Mesothelial cell of epicardium (in vitro differentiated cells): ENCODE data around the gene CROT. TPM values are rescaled to one million over a fixed set of nuclear protein-coding genes. Genes with fewer than 3 reads are reported as not detected.
A peak's percentile ranks its signal among the peaks of the same experiment; 100 is the strongest.

Experiments used
- DNase-seq, 2 experiments: peaks; one replicate each; pipeline ENCODE4 v3.0.0; 2021; ENCODE audit warnings: low spot score in 2 of 2; ENCODE audit not compliant: unreplicated experiment in 2 of 2
- H3K27ac Mint-ChIP-seq: 2 replicates; pipeline ENCODE4 v1.8.0; 2021; ENCODE audit warnings: mixed read lengths
- H3K27me3 Mint-ChIP-seq: 2 replicates; pipeline ENCODE4 v1.8.0; 2021; ENCODE audit warnings: low read depth, mixed read lengths
- H3K36me3 Mint-ChIP-seq: 2 replicates; pipeline ENCODE4 v1.8.0; 2021; ENCODE audit warnings: mixed read lengths
- H3K4me1 Mint-ChIP-seq: 2 replicates; pipeline ENCODE4 v1.8.0; 2021; ENCODE audit warnings: mixed read lengths
- H3K4me3 Mint-ChIP-seq: 2 replicates; pipeline ENCODE4 v1.8.0; 2021; ENCODE audit warnings: mild to moderate bottlenecking, moderate library complexity, mixed read lengths
- H3K9me3 Mint-ChIP-seq: 2 replicates; pipeline ENCODE4 v1.8.0; 2021; ENCODE audit warnings: mixed read lengths
- total RNA-seq: library from RNA; stranded (reverse); gene quantifications from 3 replicates; pipeline ENCODE4 v1.2.1, GENCODE V29; 2021
- TF ChIP-seq, protein P1 (sequence below): fragments of 200-600 bp; sonication (generic); IDR thresholded peaks from one replicate; pipeline ENCODE4 v1.5.0; 2021; ENCODE audit warnings: antibody characterized with exemption; ENCODE audit not compliant: unreplicated experiment

Gene CROT
- total RNA-seq, result 20.5 to 20.7 TPM (median 20.6 TPM) in 3 replicates

- H3K4me1 Mint-ChIP-seq, result peaks cover 38% of the 10 kb centered on the region
- H3K36me3 Mint-ChIP-seq, result peaks cover 30% of the 10 kb centered on the region
- no peaks in the 10 kb centered on the region for H3K27me3 Mint-ChIP-seq
- peak within 1 kb of the TSS; percentile 93 for H3K4me3 Mint-ChIP-seq
- TF ChIP-seq, protein P1, sequence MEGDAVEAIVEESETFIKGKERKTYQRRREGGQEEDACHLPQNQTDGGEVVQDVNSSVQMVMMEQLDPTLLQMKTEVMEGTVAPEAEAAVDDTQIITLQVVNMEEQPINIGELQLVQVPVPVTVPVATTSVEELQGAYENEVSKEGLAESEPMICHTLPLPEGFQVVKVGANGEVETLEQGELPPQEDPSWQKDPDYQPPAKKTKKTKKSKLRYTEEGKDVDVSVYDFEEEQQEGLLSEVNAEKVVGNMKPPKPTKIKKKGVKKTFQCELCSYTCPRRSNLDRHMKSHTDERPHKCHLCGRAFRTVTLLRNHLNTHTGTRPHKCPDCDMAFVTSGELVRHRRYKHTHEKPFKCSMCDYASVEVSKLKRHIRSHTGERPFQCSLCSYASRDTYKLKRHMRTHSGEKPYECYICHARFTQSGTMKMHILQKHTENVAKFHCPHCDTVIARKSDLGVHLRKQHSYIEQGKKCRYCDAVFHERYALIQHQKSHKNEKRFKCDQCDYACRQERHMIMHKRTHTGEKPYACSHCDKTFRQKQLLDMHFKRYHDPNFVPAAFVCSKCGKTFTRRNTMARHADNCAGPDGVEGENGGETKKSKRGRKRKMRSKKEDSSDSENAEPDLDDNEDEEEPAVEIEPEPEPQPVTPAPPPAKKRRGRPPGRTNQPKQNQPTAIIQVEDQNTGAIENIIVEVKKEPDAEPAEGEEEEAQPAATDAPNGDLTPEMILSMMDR, result no peak
- H3K9me3 Mint-ChIP-seq, result peaks cover 2% of the 10 kb centered on the region
- peak; percentile 87 to 95 for DNase-seq
- H3K27ac Mint-ChIP-seq, result peak within 1 kb of the TSS; percentile 95
These were observed at the start of gene CROT for GRCh38 chr7:87345166-87345927. CROT (plus strand) TSS chr7:87345664; CDS start chr7:87349069, 3,405 bp downstream.

DNA sequence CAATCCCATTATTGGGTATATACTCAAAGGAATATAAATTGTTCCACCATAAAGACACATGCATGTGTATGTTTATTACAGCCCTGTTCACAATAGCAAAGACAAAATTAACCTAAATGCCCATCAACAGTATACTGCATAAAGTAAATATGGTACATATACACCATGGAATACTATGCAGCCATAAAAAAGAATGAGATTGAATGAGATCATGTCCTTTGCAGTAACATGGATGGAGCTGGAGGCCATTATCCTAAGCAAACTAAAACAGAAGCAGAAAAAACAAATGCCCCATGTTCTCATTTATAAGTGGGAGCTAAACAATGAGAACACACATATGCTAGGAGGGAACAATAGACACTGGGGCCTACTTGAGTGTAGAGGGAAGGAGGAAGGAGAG, 44.7 kb upstream of the CROT start:
- H3K27ac Mint-ChIP-seq, result no peak overlapping the region
- peaks cover 38% of the 10 kb centered on the region for H3K9me3 Mint-ChIP-seq
- no peak for DNase-seq
- TF ChIP-seq, protein P1, result no peak
- H3K36me3 Mint-ChIP-seq, result no peaks in the 10 kb centered on the region
- H3K4me3 Mint-ChIP-seq, result no peak overlapping the region
- H3K4me1 Mint-ChIP-seq, result no peaks in the 10 kb centered on the region
- peaks cover 4% of the 10 kb centered on the region for H3K27me3 Mint-ChIP-seq

DNA sequence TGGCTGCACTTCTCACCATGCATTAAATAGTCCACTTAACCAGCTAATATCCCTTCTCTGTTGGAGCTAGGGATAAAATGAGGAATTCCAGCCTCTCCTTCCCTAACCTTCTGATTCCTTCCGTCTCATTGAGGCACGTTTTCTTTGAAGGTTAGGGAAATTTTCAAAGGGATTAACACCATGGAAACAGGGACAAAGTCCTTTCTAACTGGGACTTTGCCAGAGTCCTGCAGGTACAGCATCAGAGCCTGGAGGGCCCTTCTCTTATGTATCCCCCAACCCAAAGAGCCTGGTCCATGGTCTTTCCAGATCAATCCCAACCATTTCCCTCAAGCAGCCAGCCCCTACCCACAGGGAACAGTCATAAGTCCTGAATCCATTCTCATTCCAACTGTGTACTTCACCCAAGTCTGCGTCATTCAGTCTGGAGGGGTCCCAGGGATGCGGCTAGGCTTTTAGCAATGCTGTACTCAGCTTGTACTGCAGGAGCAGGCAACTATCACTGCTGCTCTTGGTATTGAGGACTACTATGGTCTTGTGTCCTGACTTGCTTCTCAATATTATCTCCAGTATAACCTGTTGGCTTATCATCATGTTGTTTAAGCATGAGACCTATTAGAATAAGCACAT, 34.6 kb upstream of the CROT start:
- TF ChIP-seq, protein P1, result no peak
- no peak overlapping the region for H3K4me3 Mint-ChIP-seq
- no peak overlapping the region for H3K27ac Mint-ChIP-seq
- peaks cover 20% of the 10 kb centered on the region for H3K27me3 Mint-ChIP-seq
- no peaks in the 10 kb centered on the region for H3K9me3 Mint-ChIP-seq
- no peaks in the 10 kb centered on the region for H3K4me1 Mint-ChIP-seq
- H3K36me3 Mint-ChIP-seq, result no peaks in the 10 kb centered on the region
- no peak for DNase-seq

- TF ChIP-seq, protein P1, result peak; percentile 92
- Mint-ChIP-seq H3K4me3 (no peak overlapping the region), H3K27ac (no peak overlapping the region), H3K36me3 (no peaks in the 10 kb centered on the region), H3K27me3 (peaks cover 9% of the 10 kb centered on the region), H3K9me3 (no peaks in the 10 kb centered on the region), H3K4me1 (peaks cover 4% of the 10 kb centered on the region)
- DNase-seq, result peak in 1 of 2 experiments; percentile 69
These were observed 33.1 kb upstream of the CROT start for GRCh38 chr7:87312215-87312865.

DNA sequence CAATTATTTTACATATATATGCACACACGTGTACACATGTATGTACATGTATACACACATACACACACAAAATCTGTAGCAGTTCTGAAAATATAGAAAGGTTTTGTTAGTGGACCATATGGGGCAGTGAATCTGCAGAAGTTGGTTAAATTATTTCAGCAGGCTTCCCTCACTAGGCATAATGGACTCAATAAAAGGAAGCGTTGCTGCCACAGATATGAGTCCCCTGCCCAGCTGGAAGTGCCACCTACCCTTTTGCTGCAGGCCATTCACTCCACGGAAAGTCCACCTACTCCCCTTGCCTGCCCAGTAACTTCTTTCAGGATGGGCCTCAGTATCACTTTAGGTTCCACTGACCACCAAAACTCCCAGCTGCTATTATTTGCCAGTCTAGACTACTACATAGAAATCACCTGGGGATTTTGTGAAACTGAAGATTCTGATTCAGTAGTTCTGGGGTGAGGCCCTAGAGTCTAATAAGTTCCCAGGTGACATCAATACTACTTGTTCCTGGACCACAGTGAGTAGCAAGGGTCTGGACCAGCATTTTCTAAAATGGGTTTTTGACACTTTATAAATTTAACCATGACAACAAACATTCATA, 29.3 kb upstream of the CROT start:
- TF ChIP-seq, protein P1, result no peak
- Mint-ChIP-seq H3K27me3 (no peaks in the 10 kb centered on the region), H3K9me3 (peaks cover 2% of the 10 kb centered on the region), H3K4me1 (peaks cover 4% of the 10 kb centered on the region), H3K27ac (no peak overlapping the region), H3K4me3 (no peak overlapping the region), H3K36me3 (peaks cover 3% of the 10 kb centered on the region)
- no peak for DNase-seq
